HG03280 (cell line): Measurements from ENCODE around the gene SMPX.

Experiments used
- ATAC-seq: cut with Tn5 transposase; IDR thresholded peaks from one replicate; pipeline ENCODE4 v1.9.1; 2021; ENCODE audit warnings: mild to moderate bottlenecking, moderate library complexity; ENCODE audit not compliant: unreplicated experiment

Gene SMPX

GRCh38 chrX:21744721-21745120 lies 13.2 kb downstream of the SMPX start:
- no peak for ATAC-seq

- ATAC-seq, result no peak
Observed at GRCh38 chrX:21744060-21744459, 13.9 kb downstream of the SMPX start.

GRCh38 chrX:21741869-21742701 lies 15.8 kb downstream of the SMPX start:
- no peak for ATAC-seq

DNA sequence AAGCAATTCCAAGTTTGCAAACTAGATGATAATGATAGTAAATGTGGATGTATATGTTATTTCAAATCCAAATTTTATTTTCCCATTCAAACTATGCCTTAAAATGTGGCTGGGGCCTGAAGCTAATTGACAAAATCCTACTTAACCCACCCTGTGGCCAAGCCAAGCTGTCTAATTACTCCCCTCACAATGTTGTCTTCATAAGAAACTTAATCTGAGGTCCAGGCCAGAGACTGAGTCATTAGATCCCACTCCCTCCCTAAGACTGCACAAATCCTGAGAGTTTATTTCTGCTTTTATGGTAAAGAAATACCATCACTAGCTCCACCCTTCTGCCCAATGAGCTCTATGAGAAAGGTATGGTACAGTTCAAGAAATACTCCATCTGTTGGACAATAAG lies 16.6 kb downstream of the SMPX start:
- no peak for ATAC-seq

- ATAC-seq, result no peak
Observed at GRCh38 chrX:21740329-21741274, 17.3 kb downstream of the SMPX start.

GRCh38 chrX:21738950-21739287 lies 19.0 kb downstream of the SMPX start:
- ATAC-seq, result no peak

DNA sequence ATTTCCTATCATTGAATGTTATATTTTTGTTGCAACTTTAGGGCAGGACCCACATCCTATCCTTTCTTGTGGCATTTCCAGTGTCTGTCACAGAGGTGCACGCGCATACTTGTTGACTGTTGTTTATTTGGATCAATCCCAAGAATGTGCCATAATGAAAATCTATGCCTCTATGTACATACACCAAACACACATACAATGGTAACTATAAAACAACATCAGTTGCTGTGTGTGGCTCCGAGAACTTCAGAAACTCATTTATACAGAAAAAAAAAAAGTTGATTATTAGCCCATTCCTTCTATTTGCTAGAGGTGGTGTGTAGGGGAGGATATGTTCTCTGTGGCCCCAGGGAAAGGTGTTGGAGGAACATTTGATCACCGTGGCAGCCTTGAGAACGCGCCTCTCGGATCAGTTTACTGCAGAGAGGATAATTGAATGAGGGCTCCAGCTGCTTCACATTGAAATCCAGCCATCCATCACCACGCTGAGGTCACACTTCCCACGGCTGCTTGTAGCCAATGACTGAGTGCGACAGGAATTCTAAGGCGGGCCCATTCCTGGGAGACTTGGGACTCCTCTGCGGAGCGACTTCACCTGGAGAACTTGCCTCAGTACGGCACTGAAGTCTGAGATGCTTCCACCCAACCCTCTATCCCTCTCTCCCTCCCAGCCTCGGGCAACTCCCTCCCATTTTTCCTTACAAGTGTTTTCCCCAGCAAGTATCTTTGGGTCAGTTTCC lies 19.5 kb downstream of the SMPX start:
- no peak for ATAC-seq

DNA sequence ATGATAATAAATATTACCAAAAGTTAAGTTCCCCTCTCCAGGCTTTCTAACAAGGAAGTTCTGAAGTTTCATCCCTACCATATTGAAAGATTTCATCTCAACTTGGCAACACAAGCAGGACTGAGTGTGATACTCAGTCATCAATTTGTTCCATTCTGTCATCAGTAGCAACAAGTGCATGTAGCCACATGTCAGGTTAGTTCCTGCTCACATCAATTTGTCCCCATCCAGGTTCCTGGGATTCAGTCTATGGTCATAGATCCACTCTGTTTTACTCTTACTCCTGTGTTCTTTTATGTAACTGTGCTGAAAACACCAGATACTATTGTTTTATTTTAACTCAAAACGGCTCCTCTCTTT lies 22.2 kb downstream of the SMPX start:
- no peak for ATAC-seq

- ATAC-seq, result no peak
Observed at GRCh38 chrX:21735038-21735767, 22.7 kb downstream of the SMPX start.

DNA sequence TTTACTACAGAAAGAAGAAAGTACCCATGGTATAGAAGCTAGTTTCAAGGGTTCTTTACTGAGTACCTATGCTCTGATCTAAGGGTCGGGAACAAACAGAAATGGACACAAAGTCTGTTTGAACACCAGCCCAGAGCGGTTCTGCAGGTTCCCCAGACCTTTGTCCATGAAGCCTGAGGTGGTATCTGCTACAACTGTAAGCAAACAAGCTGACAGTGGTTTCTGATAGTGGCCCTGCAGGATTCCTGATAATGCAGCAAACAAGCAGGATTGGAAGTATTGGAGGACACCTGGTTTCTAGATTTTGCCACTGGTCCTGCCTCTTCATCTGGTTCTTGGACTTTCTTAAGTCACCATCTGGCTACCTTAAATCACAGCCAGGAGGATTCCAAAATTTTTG lies 23.7 kb downstream of the SMPX start:
- no peak for ATAC-seq

DNA sequence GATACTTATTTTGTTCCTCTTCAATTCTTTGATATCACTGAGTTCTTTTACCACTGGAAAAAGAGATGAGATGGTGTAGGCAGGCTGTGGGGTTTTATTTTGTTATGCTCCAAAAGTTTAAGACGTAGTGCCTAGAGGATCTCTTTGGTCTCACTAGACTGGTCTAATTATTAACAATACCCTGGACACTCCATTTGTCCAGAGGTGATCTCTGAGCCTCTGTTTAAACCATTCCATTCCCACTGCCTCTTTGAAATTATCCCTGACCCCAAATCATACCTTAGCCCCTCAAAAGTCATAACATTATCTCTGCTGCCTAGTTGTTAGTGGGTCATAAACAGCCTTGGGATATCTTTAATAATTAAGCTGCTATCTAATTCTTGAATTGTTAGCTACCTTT lies 24.2 kb downstream of the SMPX start:
- no peak for ATAC-seq

DNA sequence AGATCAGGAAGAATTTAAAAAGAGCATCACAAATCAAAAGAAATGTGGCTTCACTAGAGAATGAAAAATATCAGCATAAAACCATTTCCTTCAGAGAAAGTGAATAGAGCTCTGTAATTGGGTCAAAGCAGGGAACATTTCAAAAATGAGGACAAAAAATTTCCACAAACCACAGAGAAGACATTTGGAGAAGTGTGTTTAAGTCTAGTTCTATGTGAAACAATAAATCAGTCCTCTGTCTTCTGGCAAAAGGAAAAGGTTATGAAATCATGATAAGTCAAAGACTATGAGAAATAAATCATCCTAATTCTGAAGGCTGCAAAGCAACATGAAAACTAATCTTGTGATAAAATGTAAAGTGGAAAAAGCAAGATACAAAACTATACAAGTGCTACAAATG lies 27.9 kb downstream of the SMPX start:
- no peak for ATAC-seq

GRCh38 chrX:21728276-21728968 lies 29.5 kb downstream of the SMPX start:
- ATAC-seq, result no peak

- ATAC-seq, result no peak
Observed at GRCh38 chrX:21725916-21726315, 32.0 kb downstream of the SMPX start.

DNA sequence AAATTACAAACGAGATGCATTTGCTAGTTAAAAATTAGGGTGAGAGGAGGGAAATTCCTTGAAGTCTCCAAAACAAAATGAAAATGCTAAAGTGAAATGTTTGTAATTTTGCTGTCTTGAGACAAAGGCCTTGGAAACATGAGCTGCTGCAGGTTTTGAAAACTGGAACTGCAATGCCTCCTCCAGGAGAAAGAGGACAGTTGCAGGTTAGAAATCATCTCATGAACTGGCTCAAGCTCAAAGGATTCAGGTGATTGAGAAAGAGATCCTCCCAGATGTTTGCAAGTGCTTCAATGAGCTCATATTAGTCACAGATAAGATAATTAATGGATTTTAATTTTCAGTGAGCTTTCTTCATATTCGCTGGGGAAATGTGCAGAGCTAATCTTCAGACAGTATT lies 32.4 kb downstream of the SMPX start:
- ATAC-seq, result no peak

GRCh38 chrX:21723814-21724213 lies 34.1 kb downstream of the SMPX start:
- ATAC-seq, result no peak

DNA sequence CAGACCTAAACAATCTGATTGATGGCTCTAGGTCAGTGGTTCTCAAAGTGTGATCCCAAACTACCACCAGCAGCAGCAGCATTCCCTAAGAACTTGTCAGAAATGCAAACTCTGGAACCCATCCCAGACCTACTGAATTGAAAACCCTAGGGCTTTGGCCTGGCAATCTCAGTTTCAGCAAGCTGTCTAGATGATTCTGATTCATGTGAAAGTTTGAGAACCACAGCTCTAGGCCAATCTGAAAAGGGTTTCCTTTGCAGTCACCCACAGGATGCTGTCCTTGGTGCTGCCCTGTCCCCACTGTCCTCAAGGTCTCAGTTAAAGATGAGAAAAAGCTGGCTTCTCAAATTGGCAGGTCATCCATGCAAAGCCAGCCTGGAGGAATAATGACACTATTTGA lies 34.8 kb downstream of the SMPX start:
- no peak for ATAC-seq

GRCh38 chrX:21721195-21721594 lies 36.7 kb downstream of the SMPX start:
- ATAC-seq, result no peak

GRCh38 chrX:21718575-21718974 lies 39.3 kb downstream of the SMPX start:
- no peak for ATAC-seq

DNA sequence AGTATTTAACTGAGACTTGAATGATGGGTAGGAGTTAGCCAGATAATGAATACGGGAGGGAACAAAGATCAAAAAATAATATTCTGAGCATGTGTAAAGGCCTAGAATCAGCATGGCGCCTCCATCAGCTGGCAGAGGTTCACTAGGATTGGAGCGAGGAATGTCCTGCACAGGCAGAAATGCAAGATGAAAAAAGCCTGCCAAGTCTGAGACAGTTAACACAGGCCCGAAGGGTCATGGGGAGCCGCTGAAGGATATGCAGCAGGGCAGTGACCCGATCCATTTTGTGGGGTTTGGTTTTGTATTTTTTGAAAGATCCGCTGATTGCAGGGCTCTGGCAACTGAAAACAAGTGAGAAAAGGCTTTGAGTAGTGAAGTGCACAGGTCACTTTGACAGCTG lies 40.1 kb downstream of the SMPX start:
- no peak for ATAC-seq
